HL-60 (cell line): Measurements from ENCODE around the gene CYP24A1.

ENCODE experiments used
- CTCF ChIP-seq: IDR thresholded peaks from one replicate; pipeline ENCODE4 v1.5.1; 2011; ENCODE audit warnings: low read length, control low read depth, inconsistent platforms; ENCODE audit not compliant: insufficient read depth
- GABPA ChIP-seq: IDR thresholded peaks from 2 replicates; pipeline ENCODE4 v1.6.1; 2012; ENCODE audit warnings: low read depth
- POLR2AphosphoS5 ChIP-seq: IDR thresholded peaks from 2 replicates; pipeline ENCODE4 v1.6.1; 2012; ENCODE audit warnings: low read depth
- REST ChIP-seq: IDR thresholded peaks from 2 replicates; pipeline ENCODE4 v1.6.1; 2012; ENCODE audit warnings: low read depth; ENCODE audit not compliant: insufficient replicate concordance
- SPI1 ChIP-seq: IDR thresholded peaks from 2 replicates; pipeline ENCODE4 v1.6.1; 2012; ENCODE audit warnings: low read depth, mild to moderate bottlenecking, borderline replicate concordance

GRCh38 chr20:54172856-54173652 is 732 bp downstream of the CYP24A1 start:
- TF ChIP-seq CTCF: no peak
- TF ChIP-seq REST: no peak
- no peak for TF ChIP-seq GABPA
- TF ChIP-seq POLR2AphosphoS5: no peak
- no peak for TF ChIP-seq SPI1
